Subcutaneous abdominal adipose tissue (tissue), 5 donors: ENCODE data around the gene EIF2A.

ENCODE experiments used
- H3K27ac ChIP-seq: one replicate; pipeline ENCODE4 v1.7.0; 2013; ENCODE audit warnings: low read depth, mild to moderate bottlenecking, inconsistent platforms, low read length, moderate library complexity
- H3K27me3 ChIP-seq, 5 donors: one replicate each; pipeline ENCODE4 v1.7.0; 2013; ENCODE audit warnings: low read length in 5 of 5, inconsistent platforms in 1 of 5; ENCODE audit not compliant: control insufficient read depth in 5 of 5, insufficient read depth in 4 of 5
- H3K36me3 ChIP-seq, 5 donors: one replicate each; pipeline ENCODE4 v1.7.0; 2013; ENCODE audit warnings: low read length in 5 of 5; ENCODE audit not compliant: control insufficient read depth in 5 of 5, insufficient read depth in 5 of 5
- H3K4me1 ChIP-seq, 5 donors: one replicate each; pipeline ENCODE4 v1.7.0; 2013; ENCODE audit warnings: low read length in 5 of 5, mild to moderate bottlenecking in 3 of 5, moderate library complexity in 1 of 5; ENCODE audit not compliant: control insufficient read depth in 5 of 5, insufficient read depth in 5 of 5
- H3K4me3 ChIP-seq, 5 donors: one replicate each; pipeline ENCODE4 v1.7.0; 2013; ENCODE audit warnings: low read length in 5 of 5, low read depth in 1 of 5
- H3K9ac ChIP-seq, 5 donors: one replicate each; pipeline ENCODE4 v1.7.0; 2013; ENCODE audit warnings: low read length in 5 of 5, mild to moderate bottlenecking in 4 of 5, moderate library complexity in 3 of 5
- H3K9me3 ChIP-seq, 5 donors: one replicate each; pipeline ENCODE4 v1.7.0; 2013; ENCODE audit warnings: low read length in 5 of 5; ENCODE audit not compliant: control insufficient read depth in 5 of 5
- donor health status: healthy.
- donor health status: healthy.
- donor health status: healthy.
- donor health status: healthy.
- donor health status: healthy.

EIF2A gene

GRCh38 chr3:150626148-150626930 is 79.8 kb downstream of the EIF2A start:
- no peak overlapping the region for H3K9ac ChIP-seq
- no peaks in the 10 kb centered on the region for H3K27me3 ChIP-seq
- no peak overlapping the region for H3K27ac ChIP-seq
- peaks cover 25 to 36% (median 30%) of the 10 kb centered on the region in 5 donors for H3K36me3 ChIP-seq
- H3K9me3 ChIP-seq, result no peaks in the 10 kb centered on the region
- H3K4me3 ChIP-seq, result no peak overlapping the region
- no peaks in the 10 kb centered on the region for H3K4me1 ChIP-seq

- H3K9ac ChIP-seq, result no peak overlapping the region
- no peak overlapping the region for H3K27ac ChIP-seq
- H3K36me3 ChIP-seq, result peaks cover 29 to 41% (median 34%) of the 10 kb centered on the region in 5 donors
- no peak overlapping the region for H3K4me3 ChIP-seq
- no peaks in the 10 kb centered on the region for H3K27me3 ChIP-seq
- no peaks in the 10 kb centered on the region for H3K9me3 ChIP-seq
- no peaks in the 10 kb centered on the region for H3K4me1 ChIP-seq
Measured at GRCh38 chr3:150627557-150627956, 81.0 kb downstream of the EIF2A start.

- H3K4me3 ChIP-seq, result no peak overlapping the region
- H3K9ac ChIP-seq, result no peak overlapping the region
- no peaks in the 10 kb centered on the region for H3K27me3 ChIP-seq
- H3K4me1 ChIP-seq, result peaks cover 0 to 5% (median 0%) of the 10 kb centered on the region in 5 donors
- H3K9me3 ChIP-seq, result no peaks in the 10 kb centered on the region
- H3K36me3 ChIP-seq, result peaks cover 18 to 27% (median 22%) of the 10 kb centered on the region in 5 donors
- no peak overlapping the region for H3K27ac ChIP-seq
Measured at GRCh38 chr3:150631515-150632221, 85.1 kb downstream of the EIF2A start.

GRCh38 chr3:150635076-150635475 is 88.5 kb downstream of the EIF2A start:
- Histone ChIP-seq H3K27ac (no peak overlapping the region), H3K4me3 (no peak overlapping the region), H3K4me1 (peaks cover 0 to 5% (median 0%) of the 10 kb centered on the region in 5 donors), H3K9ac (no peak overlapping the region), H3K36me3 (peaks cover 0 to 17% (median 11%) of the 10 kb centered on the region in 5 donors), H3K27me3 (no peaks in the 10 kb centered on the region), H3K9me3 (no peaks in the 10 kb centered on the region)

- H3K27ac ChIP-seq, result no peak overlapping the region
- no peak overlapping the region for H3K9ac ChIP-seq
- peaks cover 0 to 5% (median 0%) of the 10 kb centered on the region in 5 donors for H3K4me1 ChIP-seq
- peaks cover 0 to 13% (median 9%) of the 10 kb centered on the region in 5 donors for H3K36me3 ChIP-seq
- no peak overlapping the region for H3K4me3 ChIP-seq
- H3K27me3 ChIP-seq, result no peaks in the 10 kb centered on the region
- no peaks in the 10 kb centered on the region for H3K9me3 ChIP-seq
Measured at GRCh38 chr3:150635526-150635925, 88.9 kb downstream of the EIF2A start.
